SKM-1 (cell line): ENCODE measurements around the gene BCL6B.
A peak's percentile ranks its signal among the peaks of the same experiment; 100 is the strongest.
"Not testable (repeated sequence)": the region's sequence is repeated elsewhere in the genome, so short reads cannot be mapped to it uniquely, and the experiment has no call there.

Experiments used
- DNase-seq: peaks from one replicate; lab custom pipeline; 2025; ENCODE audit not compliant: unreplicated experiment; lab: John Stamatoyannopoulos, UW

The BCL6B gene

GRCh38 chr17:7022781-7023571 is at the start of gene BCL6B:
BCL6B (plus strand) TSS chr17:7023050; CDS start chr17:7023672, 622 bp downstream.
- no peak for DNase-seq

GRCh38 chr17:6979440-6979839 is 43.4 kb upstream of the BCL6B start:
- DNase-seq: not testable (repeated sequence)

GRCh38 chr17:6981426-6981825 is 41.4 kb upstream of the BCL6B start:
- DNase-seq: peak; percentile 3

GRCh38 chr17:6985266-6985665 is 37.6 kb upstream of the BCL6B start:
- no peak for DNase-seq

GRCh38 chr17:6986676-6987075 is 36.2 kb upstream of the BCL6B start:
- DNase-seq: no peak

GRCh38 chr17:6989779-6990178 is 33.1 kb upstream of the BCL6B start:
- no peak for DNase-seq

GRCh38 chr17:6993613-6994056 is 29.2 kb upstream of the BCL6B start:
- DNase-seq: not testable (repeated sequence)

- DNase-seq: no peak
Measured at GRCh38 chr17:6994118-6994598, 28.7 kb upstream of the BCL6B start.

GRCh38 chr17:6994666-6995256 is 28.1 kb upstream of the BCL6B start:
- no peak for DNase-seq

- DNase-seq: no peak
Measured at GRCh38 chr17:6995500-6996255, 27.2 kb upstream of the BCL6B start, which contains the start of gene ALOX12. ALOX12 (plus strand) TSS chr17:6996049; CDS start chr17:6996118, 69 bp downstream.

- no peak for DNase-seq
Measured at GRCh38 chr17:6996256-6997011, 26.4 kb upstream of the BCL6B start.

- DNase-seq: no peak
Measured at GRCh38 chr17:6997171-6997570, 25.7 kb upstream of the BCL6B start.

- DNase-seq: no peak
Measured at GRCh38 chr17:6998855-6999508, 23.9 kb upstream of the BCL6B start.

- DNase-seq: peak; percentile 2
Measured at GRCh38 chr17:7001318-7001961, 21.4 kb upstream of the BCL6B start.

- no peak for DNase-seq
Measured at GRCh38 chr17:7002288-7003047, 20.4 kb upstream of the BCL6B start.

- DNase-seq: no peak
Measured at GRCh38 chr17:7003745-7004144, 19.1 kb upstream of the BCL6B start.

GRCh38 chr17:7004398-7005253 is 18.2 kb upstream of the BCL6B start:
- DNase-seq: peak; percentile 7

- no peak for DNase-seq
Measured at GRCh38 chr17:7005716-7006115, 17.1 kb upstream of the BCL6B start.
